GM06990 (cell line): ENCODE data around the gene NGRN.

Experiments used
- DNase-seq: peaks from one replicate; pipeline ENCODE4 v3.0.0-alpha.2; 2011; ENCODE audit not compliant: insufficient read length; ENCODE audit errors: extremely low read depth
- H3K27me3 ChIP-seq: replicated peaks from 2 replicates; pipeline ENCODE4 v1.6.0; 2011; ENCODE audit warnings: low read length; ENCODE audit not compliant: control insufficient read depth, insufficient read depth
- H3K36me3 ChIP-seq: 2 replicates; pipeline ENCODE4 v1.5.1; 2011; ENCODE audit warnings: low read length; ENCODE audit not compliant: control insufficient read depth, insufficient read depth
- H3K4me3 ChIP-seq: replicated peaks from 2 replicates; pipeline ENCODE4 v1.5.1; 2011; ENCODE audit warnings: low read depth, mild to moderate bottlenecking, control low read depth, low read length
- TF ChIP-seq, protein P1 (sequence below): IDR thresholded peaks from 2 replicates; pipeline ENCODE4 v1.5.1; 2011; ENCODE audit warnings: low read length, control low read depth, mild to moderate bottlenecking, inconsistent platforms; ENCODE audit not compliant: insufficient read depth, poor library complexity, severe bottlenecking

NGRN gene

DNA sequence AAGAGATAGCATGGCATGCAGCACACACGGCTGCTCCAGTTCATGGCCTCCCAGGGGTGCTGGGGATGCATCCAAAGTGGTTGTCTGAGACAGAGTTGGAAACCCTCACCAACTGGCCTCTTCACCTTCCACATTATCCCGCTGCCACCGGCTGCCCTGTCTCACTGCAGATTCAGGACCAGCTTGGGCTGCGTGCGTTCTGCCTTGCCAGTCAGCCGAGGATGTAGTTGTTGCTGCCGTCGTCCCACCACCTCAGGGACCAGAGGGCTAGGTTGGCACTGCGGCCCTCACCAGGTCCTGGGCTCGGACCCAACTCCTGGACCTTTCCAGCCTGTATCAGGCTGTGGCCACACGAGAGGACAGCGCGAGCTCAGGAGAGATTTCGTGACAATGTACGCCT is 36.5 kb upstream of the NGRN start:
- Histone ChIP-seq H3K36me3 (peaks cover 37% of the 10 kb centered on the region), H3K27me3 (no peaks in the 10 kb centered on the region), H3K4me3 (no peak overlapping the region)
- no peak for DNase-seq
- TF ChIP-seq, protein P1, sequence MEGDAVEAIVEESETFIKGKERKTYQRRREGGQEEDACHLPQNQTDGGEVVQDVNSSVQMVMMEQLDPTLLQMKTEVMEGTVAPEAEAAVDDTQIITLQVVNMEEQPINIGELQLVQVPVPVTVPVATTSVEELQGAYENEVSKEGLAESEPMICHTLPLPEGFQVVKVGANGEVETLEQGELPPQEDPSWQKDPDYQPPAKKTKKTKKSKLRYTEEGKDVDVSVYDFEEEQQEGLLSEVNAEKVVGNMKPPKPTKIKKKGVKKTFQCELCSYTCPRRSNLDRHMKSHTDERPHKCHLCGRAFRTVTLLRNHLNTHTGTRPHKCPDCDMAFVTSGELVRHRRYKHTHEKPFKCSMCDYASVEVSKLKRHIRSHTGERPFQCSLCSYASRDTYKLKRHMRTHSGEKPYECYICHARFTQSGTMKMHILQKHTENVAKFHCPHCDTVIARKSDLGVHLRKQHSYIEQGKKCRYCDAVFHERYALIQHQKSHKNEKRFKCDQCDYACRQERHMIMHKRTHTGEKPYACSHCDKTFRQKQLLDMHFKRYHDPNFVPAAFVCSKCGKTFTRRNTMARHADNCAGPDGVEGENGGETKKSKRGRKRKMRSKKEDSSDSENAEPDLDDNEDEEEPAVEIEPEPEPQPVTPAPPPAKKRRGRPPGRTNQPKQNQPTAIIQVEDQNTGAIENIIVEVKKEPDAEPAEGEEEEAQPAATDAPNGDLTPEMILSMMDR, result no peak

DNA sequence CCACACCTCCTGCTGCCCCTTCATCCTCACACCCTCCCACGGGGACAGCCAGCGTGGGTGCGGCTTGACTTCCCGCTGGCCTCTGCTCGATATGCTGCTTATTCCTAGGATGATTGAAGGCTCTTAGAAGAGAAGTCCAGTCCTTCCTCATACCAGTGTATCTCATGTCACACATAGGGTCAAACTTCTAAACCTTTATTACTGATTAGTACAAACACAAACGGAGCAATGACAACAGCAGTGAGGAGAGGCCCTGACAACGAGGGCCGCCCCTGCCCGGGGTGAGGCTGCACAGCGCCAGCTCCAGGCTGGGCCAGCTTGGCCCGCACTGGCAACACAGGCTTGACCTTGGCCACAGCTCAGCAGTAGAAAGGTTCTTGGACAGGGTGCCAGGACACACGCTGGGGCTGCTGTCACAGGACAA is 35.4 kb upstream of the NGRN start:
- TF ChIP-seq, protein P1, result no peak
- Histone ChIP-seq H3K27me3 (no peaks in the 10 kb centered on the region), H3K36me3 (peaks cover 30% of the 10 kb centered on the region), H3K4me3 (no peak overlapping the region)
- no peak for DNase-seq

DNA sequence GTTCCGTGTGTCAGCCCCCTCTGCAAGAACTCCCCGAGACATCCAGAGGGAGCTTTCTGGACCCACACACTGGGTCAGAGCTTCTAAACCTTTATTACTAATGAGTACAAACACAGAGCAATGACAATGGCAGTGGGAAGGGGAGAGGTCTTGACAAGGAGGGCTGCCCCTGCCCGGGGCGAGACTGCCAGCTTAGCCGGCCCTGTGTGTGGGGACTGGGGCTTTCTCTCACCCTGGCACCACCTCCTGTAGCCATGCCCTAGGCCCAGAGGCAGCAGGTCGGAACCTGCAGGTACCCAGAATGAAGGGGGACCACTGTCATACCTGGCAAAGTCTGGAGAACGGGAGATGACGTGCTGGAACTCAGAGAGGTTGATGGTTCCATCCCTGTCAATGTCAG is 34.9 kb upstream of the NGRN start:
- H3K36me3 ChIP-seq, result peaks cover 26% of the 10 kb centered on the region
- TF ChIP-seq, protein P1, result no peak
- no peaks in the 10 kb centered on the region for H3K27me3 ChIP-seq
- no peak for DNase-seq
- H3K4me3 ChIP-seq, result peak overlapping the region; percentile 12; the same call in 1 of the 2 replicates

DNA sequence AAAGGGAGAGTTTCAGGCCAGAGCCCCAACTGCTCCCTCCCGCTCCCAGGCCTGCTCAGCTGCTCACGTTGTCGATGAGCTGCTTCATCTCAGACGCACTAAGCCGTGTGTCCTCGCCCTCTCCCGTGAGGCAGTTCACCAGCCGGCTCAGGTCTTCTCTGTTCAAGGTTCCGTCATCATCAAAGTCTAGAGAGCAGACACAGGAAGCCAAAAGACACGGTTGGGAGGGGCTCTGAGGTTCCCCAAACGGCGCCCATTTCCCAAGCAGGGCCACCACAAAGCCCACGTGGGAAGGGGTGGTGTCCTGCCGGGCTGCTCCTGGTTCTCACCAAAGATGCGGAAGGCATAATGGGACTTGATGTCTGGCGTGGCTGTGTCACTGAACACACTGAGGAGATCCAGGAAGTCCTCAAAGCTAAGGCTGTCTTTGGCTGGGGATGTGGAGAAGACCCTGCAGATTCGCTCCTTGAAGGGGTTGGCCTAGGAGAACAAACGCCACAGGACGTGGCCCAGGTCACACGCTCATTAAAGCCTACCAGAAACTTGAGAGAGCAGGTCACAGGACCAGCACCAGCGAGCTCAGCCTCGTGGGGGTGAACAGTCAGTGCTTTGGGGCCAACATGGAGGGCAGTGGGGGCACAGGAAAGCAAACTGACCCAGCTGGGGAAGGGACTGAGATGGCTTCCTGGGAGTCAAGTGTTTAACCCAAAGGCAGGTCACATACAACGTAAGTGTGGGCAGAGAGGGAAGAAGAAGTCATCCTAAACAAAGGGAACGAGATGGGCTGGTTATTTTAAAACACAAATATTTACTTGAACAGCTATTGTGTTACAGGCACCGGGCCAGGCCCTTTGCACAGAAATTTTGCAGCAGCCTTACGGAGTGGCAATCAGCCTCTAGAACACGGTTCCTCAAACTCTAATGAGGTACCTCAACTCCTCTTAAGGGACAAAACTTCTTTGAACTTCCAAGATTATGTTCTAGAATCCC is 34.1 kb upstream of the NGRN start:
- DNase-seq, result peak; percentile 51
- TF ChIP-seq, protein P1, result no peak
- Histone ChIP-seq H3K4me3 (peak overlapping the region; percentile 90), H3K27me3 (no peaks in the 10 kb centered on the region), H3K36me3 (peaks cover 24% of the 10 kb centered on the region)

DNA sequence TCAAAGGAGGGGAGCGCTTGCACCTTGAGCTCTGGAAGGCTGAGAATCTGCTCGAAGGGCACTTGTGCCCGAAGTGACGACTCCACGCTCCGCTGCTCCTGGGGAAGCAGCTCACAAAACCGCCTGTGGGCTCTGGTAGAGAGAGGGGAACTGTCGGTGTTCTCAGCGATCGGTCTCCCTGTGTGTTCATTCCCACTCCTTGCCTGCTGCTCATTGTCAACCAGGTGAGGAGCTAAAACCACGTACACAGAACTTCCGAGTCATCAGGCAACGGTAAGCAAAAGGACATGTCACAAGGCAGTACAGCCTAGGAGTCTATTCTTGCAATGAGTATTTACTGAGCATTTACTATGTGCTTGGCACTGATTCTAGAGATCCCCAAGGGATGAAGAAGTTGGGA is 33.3 kb upstream of the NGRN start:
- DNase-seq, result no peak
- TF ChIP-seq, protein P1, result no peak
- H3K27me3 ChIP-seq, result no peaks in the 10 kb centered on the region
- H3K4me3 ChIP-seq, result peak overlapping the region; percentile 90
- peaks cover 24% of the 10 kb centered on the region for H3K36me3 ChIP-seq
